H1 (cell line): Measurements from ENCODE around the gene MST1R. TPM values are rescaled to one million over a fixed set of nuclear protein-coding genes. Genes with fewer than 3 reads are reported as not detected.

Source experiments
- CTCF ChIA-PET: fragments of 300-600 bp; sonication (Branson Sonifier 250); formaldehyde crosslinking; loops from one replicate; lab custom pipeline; 2021; ENCODE audit not compliant: partially characterized antibody; lab: Charles Lee
- POLR2A ChIA-PET: fragments of 300-600 bp; sonication (Branson Sonifier 250); formaldehyde crosslinking; loops from one replicate; lab custom pipeline; 2021; ENCODE audit warnings: inconsistent platforms; ENCODE audit not compliant: partially characterized antibody; lab: Charles Lee
- DNase-seq, 2 experiments: peaks; one replicate each; pipeline versions ENCODE4 v3.0.0 to v3.0.0-alpha.2; 2010 to 2022; ENCODE audit warnings: low spot score in 2 of 2, low read depth in 1 of 2, mixed read lengths in 1 of 2
- FAIRE-seq: peaks from 2 replicates; lab custom pipeline; 2011; peaks lifted over from hg19 to GRCh38; lab: Jason Lieb, UNC
- H2AFZ ChIP-seq: 2 replicates; pipeline ENCODE4 v1.8.1; 2012; ENCODE audit warnings: low read length, inconsistent platforms
- H2AK5ac ChIP-seq: 2 replicates; pipeline ENCODE4 v1.6.1; 2013; ENCODE audit warnings: low read depth, low read length
- H2BK120ac ChIP-seq: replicated peaks from 2 replicates; pipeline ENCODE3; 2013; ENCODE audit warnings: low read depth, low read length, inconsistent platforms
- H2BK12ac ChIP-seq: 2 replicates; pipeline ENCODE4 v1.6.1; 2013; ENCODE audit warnings: low read depth, low read length
- H2BK15ac ChIP-seq: 2 replicates; pipeline ENCODE4 v1.6.1; 2013; ENCODE audit warnings: low read length
- H2BK20ac ChIP-seq: 2 replicates; pipeline ENCODE4 v1.6.1; 2013; ENCODE audit warnings: low read length
- H2BK5ac ChIP-seq: 2 replicates; pipeline ENCODE4 v1.6.1; 2013; ENCODE audit warnings: low read depth, low read length
- H3K14ac ChIP-seq: 2 replicates; pipeline ENCODE4 v1.6.1; 2013; ENCODE audit warnings: inconsistent platforms; ENCODE audit not compliant: insufficient read length
- H3K18ac ChIP-seq: 2 replicates; pipeline ENCODE4 v1.6.1; 2013; ENCODE audit warnings: low read length; ENCODE audit errors: extremely low read depth
- H3K23ac ChIP-seq: 2 replicates; pipeline ENCODE4 v1.6.1; 2013; ENCODE audit warnings: inconsistent platforms; ENCODE audit not compliant: insufficient read length
- H3K23me2 ChIP-seq: 2 replicates; pipeline ENCODE4 v1.6.1; 2013; ENCODE audit warnings: low read depth, low read length
- H3K27ac ChIP-seq: 2 replicates; pipeline ENCODE4 v1.6.1; 2011; ENCODE audit warnings: low read depth, low read length, inconsistent platforms
- H3K27me3 ChIP-seq, 4 experiments: replicated peaks in 1 of 4; 1 replicate in 1 of 4; 2 replicates in 3 of 4; pipeline versions ENCODE4 v1.6.1 to v1.8.1; 2011 to 2013; ENCODE audit warnings: low read length in 3 of 4, mild to moderate bottlenecking in 3 of 4, inconsistent platforms in 2 of 4, mixed read lengths in 2 of 4, moderate library complexity in 1 of 4; ENCODE audit not compliant: control insufficient read depth in 3 of 4, insufficient read depth in 3 of 4; ENCODE audit errors: extremely low read depth in 1 of 4
- H3K36me3 ChIP-seq, 4 experiments: 2 replicates each; pipeline versions ENCODE4 v1.6.1 to v1.8.1; 2011 to 2013; ENCODE audit warnings: mild to moderate bottlenecking in 4 of 4, low read length in 3 of 4, moderate library complexity in 2 of 4, control low read depth in 1 of 4, inconsistent platforms in 1 of 4; ENCODE audit not compliant: insufficient read depth in 4 of 4, control insufficient read depth in 2 of 4
- H3K4ac ChIP-seq: replicated peaks from 2 replicates; pipeline ENCODE3; 2013; ENCODE audit warnings: low read length, low read depth, mixed read lengths, inconsistent platforms; ENCODE audit not compliant: insufficient read length
- H3K4me1 ChIP-seq, 4 experiments: replicated peaks in 1 of 4; 1 replicate in 1 of 4; 2 replicates in 3 of 4; pipeline versions ENCODE4 v1.6.1 to v1.8.1; 2011 to 2013; ENCODE audit warnings: low read length in 3 of 4, inconsistent platforms in 2 of 4, mixed read lengths in 1 of 4; ENCODE audit not compliant: insufficient read depth in 4 of 4, control insufficient read depth in 3 of 4
- H3K4me2 ChIP-seq, 2 experiments: 2 replicates each; pipeline versions ENCODE4 v1.6.1 to v1.8.1; 2011 to 2013; ENCODE audit warnings: low read depth in 2 of 2, low read length in 2 of 2, control low read depth in 1 of 2, inconsistent platforms in 1 of 2, mild to moderate bottlenecking in 1 of 2; ENCODE audit not compliant: insufficient read depth in 1 of 2
- H3K4me3 ChIP-seq, 4 experiments: fragments of 200-600, 300-600 bp in 1 of 4; sonication (generic), shearing (Covaris generic), sonication (Bioruptor Twin) in 1 of 4; 2 replicates each; pipeline versions ENCODE4 v1.5.1 to v1.8.1; 2011 to 2016; ENCODE audit warnings: low read length in 4 of 4, low read depth in 3 of 4, control low read depth in 2 of 4, inconsistent platforms in 2 of 4, mild to moderate bottlenecking in 2 of 4, mixed read lengths in 1 of 4, moderate library complexity in 1 of 4; ENCODE audit not compliant: insufficient read depth in 2 of 4; ENCODE audit errors: extremely low read depth in 1 of 4
- H3K56ac ChIP-seq: replicated peaks from 2 replicates; pipeline ENCODE3; 2013; ENCODE audit warnings: low read depth, mild to moderate bottlenecking, mixed read lengths, low read length, inconsistent platforms; ENCODE audit not compliant: insufficient read length
- H3K79me1 ChIP-seq: 2 replicates; pipeline ENCODE4 v1.6.1; 2013; ENCODE audit warnings: low read depth, low read length, control low read depth
- H3K79me2 ChIP-seq, 2 experiments: 2 replicates each; pipeline versions ENCODE4 v1.6.1 to v1.8.1; 2012 to 2013; ENCODE audit warnings: low read length in 2 of 2, mild to moderate bottlenecking in 2 of 2, inconsistent platforms in 1 of 2; ENCODE audit not compliant: insufficient read depth in 2 of 2, control insufficient read depth in 1 of 2
- H3K9ac ChIP-seq, 4 experiments: replicated peaks in 1 of 4; 1 replicate in 1 of 4; 2 replicates in 3 of 4; pipeline versions ENCODE4 v1.6.1 to v1.8.1; 2011 to 2013; ENCODE audit warnings: low read depth in 3 of 4, low read length in 3 of 4, control low read depth in 2 of 4, mild to moderate bottlenecking in 2 of 4, moderate library complexity in 2 of 4, inconsistent platforms in 1 of 4; ENCODE audit errors: extremely low read depth in 1 of 4
- H3K9me3 ChIP-seq, 2 experiments: 2 replicates each; pipeline versions ENCODE4 v1.6.1 to v1.8.1; 2012 to 2013; ENCODE audit warnings: mild to moderate bottlenecking in 2 of 2, moderate library complexity in 2 of 2, control low read depth in 1 of 2, inconsistent platforms in 1 of 2, low read depth in 1 of 2, low read length in 1 of 2, mixed read lengths in 1 of 2; ENCODE audit not compliant: insufficient read depth in 2 of 2
- H4K20me1 ChIP-seq, 2 experiments: replicated peaks in 1 of 2; 2 replicates each; pipeline versions ENCODE3 to v1.8.1; 2011 to 2013; ENCODE audit warnings: inconsistent platforms in 2 of 2, low read length in 2 of 2, mild to moderate bottlenecking in 1 of 2; ENCODE audit not compliant: insufficient read depth in 2 of 2, control insufficient read depth in 1 of 2
- H4K5ac ChIP-seq: 2 replicates; pipeline ENCODE4 v1.6.1; 2013; ENCODE audit warnings: low read length, low read depth, mixed read lengths, inconsistent platforms; ENCODE audit not compliant: insufficient read length
- H4K8ac ChIP-seq: 2 replicates; pipeline ENCODE4 v1.8.0; 2013; ENCODE audit warnings: mild to moderate bottlenecking, moderate library complexity, low read length, inconsistent platforms; ENCODE audit not compliant: insufficient read depth; ENCODE audit errors: extremely low read depth
- H4K91ac ChIP-seq: replicated peaks from 2 replicates; pipeline ENCODE3; 2013; ENCODE audit warnings: low read length, mixed read lengths, inconsistent platforms; ENCODE audit not compliant: insufficient read length
- ASH2L ChIP-seq: fragments of 200-600, 300-600 bp; sonication (generic); IDR thresholded peaks from one replicate; pipeline ENCODE4 v1.7.1; 2017; ENCODE audit warnings: low read length
- CHD2 ChIP-seq: IDR thresholded peaks from 2 replicates; pipeline ENCODE4 v1.6.1; 2012; ENCODE audit warnings: low read length, improper control_type of control experiment
- CTCF ChIP-seq, 3 experiments: IDR thresholded peaks; 1 replicate in 2 of 3; 2 replicates in 1 of 3; pipeline versions ENCODE4 v1.5.1 to v1.6.1; 2011; ENCODE audit warnings: low read length in 3 of 3, mild to moderate bottlenecking in 3 of 3, inconsistent platforms in 2 of 3, low read depth in 1 of 3, moderate library complexity in 1 of 3; ENCODE audit not compliant: insufficient read depth in 1 of 3; ENCODE audit errors: control extremely low read depth in 1 of 3
- JUN ChIP-seq: IDR thresholded peaks from 2 replicates; pipeline ENCODE4 v1.6.1; 2011; ENCODE audit warnings: low read depth, mild to moderate bottlenecking, improper control_type of control experiment, low read length
- JUND ChIP-seq: IDR thresholded peaks from 2 replicates; pipeline ENCODE4 v1.6.1; 2011; ENCODE audit warnings: mild to moderate bottlenecking, improper control_type of control experiment, low read length
- RAD21 ChIP-seq, 2 experiments: IDR thresholded peaks in 1 of 2; conservative IDR thresholded peaks in 1 of 2; 2 replicates each; pipeline ENCODE4 v1.6.1; 2011; ENCODE audit warnings: low read depth in 2 of 2, low read length in 2 of 2, improper control_type of control experiment in 1 of 2, inconsistent platforms in 1 of 2, mild to moderate bottlenecking in 1 of 2, moderate library complexity in 1 of 2
- WGBS, 2 experiments: shearing (Covaris generic) in 1 of 2; methylation state at CpG; one replicate each; pipeline versions ENCODE4 v1.1.6 to v1.1.7; 2013 to 2015; ENCODE audit warnings: low lambda C conversion rate in 2 of 2, mixed read lengths in 2 of 2, inconsistent platforms in 1 of 2, low coverage in 1 of 2, missing lambda C conversion rate in 1 of 2; ENCODE audit not compliant: insufficient replicate concordance in 2 of 2, insufficient coverage in 1 of 2, insufficient read length in 1 of 2; ENCODE audit errors: extremely low coverage in 1 of 2, missing lambda C conversion rate in 1 of 2; 5-methylcytosine and 5-hydroxymethylcytosine counted together
- polyA plus RNA-seq, 7 experiments: library from polyadenylated mRNA; depleted of rRNA in 3 of 7; stranded (reverse) in 5 of 7; unstranded in 2 of 7; fragments of >200 nt in 5 of 7; fragments of 200-250 nt in 2 of 7; gene quantifications; 1 replicate in 5 of 7; 2 replicates in 1 of 7; 4 replicates in 1 of 7; pipeline versions ENCODE4 v1.2.1 to v1.2.3, GENCODE V29; 2011 to 2013; ENCODE audit warnings: missing spikeins in 2 of 7, mixed read lengths in 2 of 7
- total RNA-seq: library from RNA; stranded (reverse); fragmentation: NEBNext Ultra II Directional; extraction: Animal tissue kit (Norgen Biotek cat#: 25700); gene quantifications from 2 replicates; pipeline ENCODE4 v1.2.1, GENCODE V29; 2021

Gene MST1R
- total and polyA plus RNA-seq, 2 of the 8 experiments (the other 6 are each of a cell fraction or from before 2014, with no cell fraction given): 4.8 to 7.6 TPM

GRCh38 chr3:49899815-49900214 is 3.9 kb downstream of the MST1R start:
- no peak overlapping the region for H3K23ac ChIP-seq
- H2BK120ac ChIP-seq: no peak overlapping the region
- H2BK12ac ChIP-seq: no peak overlapping the region
- H3K56ac ChIP-seq: no peak overlapping the region
- no peaks in the 10 kb centered on the region; the same call in 1 of the 2 replicates for H3K23me2 ChIP-seq
- POLR2A ChIA-PET: interaction anchor here (0.9 to 3.0 kb wide), 7 partner anchors 11 to 96 kb away, joined by 3 to 16 read pairs (median 3); partner anchors contain the start of genes INKA1 and TRAIP
- DNase-seq: peak in 1 of 2 experiments; percentile 64
- 75% methylated on average over 5 of the region's 5 CpGs; no CpG with 5 or more reads in 1 of the 2 experiments for WGBS, 2 experiments
- no peak overlapping the region for H3K4ac ChIP-seq
- no peak overlapping the region for H3K9ac ChIP-seq
- H3K9me3 ChIP-seq: no peaks in the 10 kb centered on the region
- no peak overlapping the region for H2AFZ ChIP-seq
- no peaks in the 10 kb centered on the region for H3K79me2 ChIP-seq
- no peak overlapping the region for H2BK5ac ChIP-seq
- CTCF ChIA-PET: interaction anchor here (0.6 to 16.1 kb wide), 31 partner anchors 10 to 712 kb away, joined by 3 to 306 read pairs (median 5); partner anchors contain the start of genes AMIGO3, CAMKV, CDHR4 and INKA1
- H2BK20ac ChIP-seq: no peak overlapping the region
- no peak overlapping the region for H4K91ac ChIP-seq
- no peak overlapping the region for H2BK15ac ChIP-seq
- H4K20me1 ChIP-seq: peaks cover 0 to 2% of the 10 kb centered on the region in 2 experiments
- no peak overlapping the region for H4K8ac ChIP-seq
- TF ChIP-seq RAD21 (IDR thresholded peaks at IDR 0.05 in 1 of 2, conservative IDR thresholded peaks at IDR 0.05 in 1 of 2; ENCODE audit: low read depth in 2 of 2, low read length in 2 of 2) (peak; percentile 74 to 84), JUN (no peak), CTCF (IDR thresholded peaks at IDR 0.05; ENCODE audit: control extremely low read depth in 1 of 3, insufficient read depth in 1 of 3, low read depth in 1 of 3, low read length in 3 of 3) (peak in 2 of 3 experiments; percentile 73; a peak in 3 of 4 replicates), ASH2L (no peak), CHD2 (no peak), JUND (no peak)
- H4K5ac ChIP-seq: no peak overlapping the region
- H3K36me3 ChIP-seq: no peaks in the 10 kb centered on the region
- no peak overlapping the region for H3K4me2 ChIP-seq
- no peak overlapping the region for H3K27ac ChIP-seq
- H3K14ac ChIP-seq: no peak overlapping the region
- no peak overlapping the region for H3K4me3 ChIP-seq
- H2AK5ac ChIP-seq: no peak overlapping the region
- no peaks in the 10 kb centered on the region for H3K79me1 ChIP-seq
- peaks cover 0 to 9% (median 8%) of the 10 kb centered on the region in 4 experiments; a peak in 6 of 7 replicates for H3K4me1 ChIP-seq
- H3K18ac ChIP-seq: no peak overlapping the region
- FAIRE-seq: no peak
- H3K27me3 ChIP-seq: peaks cover 0 to 3% (median 1%) of the 10 kb centered on the region in 4 experiments; a peak in 3 of 7 replicates
